NCI-H1694 treated with DMSO at 0.1 percent for 48 hours (cell line): Measurements from ENCODE around the gene SLC23A2.
"Not testable (repeated sequence)": the region's sequence is repeated elsewhere in the genome, so short reads cannot be mapped to it uniquely, and the experiment has no call there.

Experiments
- DNase-seq: peaks from one replicate; lab custom pipeline; 2025; lab: John Stamatoyannopoulos, UW

SLC23A2 gene

DNA sequence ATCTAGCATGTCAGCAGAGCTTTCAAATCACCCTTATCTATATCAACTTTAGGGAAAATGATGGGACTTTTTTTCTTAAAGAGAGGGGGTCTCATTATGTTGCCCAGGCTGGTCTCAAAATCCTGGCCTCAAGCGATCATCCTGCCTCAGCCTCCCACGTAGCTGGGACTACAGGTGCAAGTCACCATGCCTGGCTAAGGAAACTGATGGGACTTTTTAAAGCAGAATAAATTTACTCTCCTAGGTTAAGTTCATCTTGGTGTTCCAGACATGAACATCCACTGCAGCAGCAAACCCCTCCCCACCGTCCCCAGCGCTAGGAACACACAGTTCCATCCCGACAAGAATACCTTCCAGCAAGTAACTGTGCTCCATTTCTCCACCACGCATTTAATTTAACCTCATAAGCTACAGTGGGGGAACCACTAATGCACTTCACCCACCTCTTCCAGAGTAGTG is 64.9 kb downstream of the SLC23A2 start:
- no peak for DNase-seq

DNA sequence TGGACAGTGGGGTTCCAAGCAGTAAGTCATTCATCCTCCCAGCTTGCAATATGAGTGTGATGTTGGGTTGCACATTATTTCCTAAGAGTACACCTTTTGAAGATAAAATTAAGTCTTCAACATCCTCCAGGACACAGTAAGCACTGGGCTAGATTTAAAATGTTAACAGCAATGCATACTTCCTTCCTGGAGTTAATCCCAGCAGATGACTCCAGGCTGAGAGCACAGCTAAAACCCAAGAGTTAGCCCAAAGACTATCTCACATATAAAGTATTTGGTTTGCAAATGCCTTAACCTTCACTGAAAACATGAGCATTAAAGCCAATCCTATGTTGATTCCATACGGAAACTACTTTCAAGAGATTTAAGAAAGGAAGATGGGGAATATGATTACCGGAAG is 69.2 kb downstream of the SLC23A2 start:
- DNase-seq, result no peak

DNA sequence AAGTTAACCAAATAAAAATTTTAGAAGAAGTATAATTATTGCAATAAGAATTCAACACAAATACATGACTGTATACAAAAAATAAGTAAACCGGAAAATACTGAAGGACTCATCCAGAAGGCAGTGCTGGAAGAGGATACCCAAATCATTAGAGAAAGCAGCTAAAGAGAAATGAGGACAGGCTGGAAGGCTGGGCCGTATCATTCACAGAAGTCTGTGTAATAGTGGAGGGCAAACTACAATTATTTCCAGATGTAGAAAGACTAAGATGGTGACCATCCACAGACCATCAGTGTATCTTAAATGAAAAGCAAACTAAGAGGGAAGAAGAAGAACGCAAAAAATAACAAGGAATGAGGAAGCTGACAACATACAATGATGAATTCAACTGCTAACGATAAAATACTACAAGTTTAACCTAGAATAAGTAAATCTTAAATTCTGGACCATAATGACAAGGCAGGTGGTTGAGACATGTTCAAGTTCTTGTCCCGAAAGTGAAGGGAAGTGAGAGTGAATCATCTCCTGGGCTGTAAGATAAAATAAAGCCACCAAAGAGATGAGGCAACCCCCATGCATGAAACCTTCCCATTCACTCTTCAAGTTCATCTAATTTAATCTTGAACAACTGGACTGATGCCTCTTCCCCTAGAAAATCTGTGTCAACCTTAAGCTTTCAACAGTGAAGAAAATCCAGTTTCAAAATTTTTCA is 71.5 kb downstream of the SLC23A2 start:
- no peak for DNase-seq

DNA sequence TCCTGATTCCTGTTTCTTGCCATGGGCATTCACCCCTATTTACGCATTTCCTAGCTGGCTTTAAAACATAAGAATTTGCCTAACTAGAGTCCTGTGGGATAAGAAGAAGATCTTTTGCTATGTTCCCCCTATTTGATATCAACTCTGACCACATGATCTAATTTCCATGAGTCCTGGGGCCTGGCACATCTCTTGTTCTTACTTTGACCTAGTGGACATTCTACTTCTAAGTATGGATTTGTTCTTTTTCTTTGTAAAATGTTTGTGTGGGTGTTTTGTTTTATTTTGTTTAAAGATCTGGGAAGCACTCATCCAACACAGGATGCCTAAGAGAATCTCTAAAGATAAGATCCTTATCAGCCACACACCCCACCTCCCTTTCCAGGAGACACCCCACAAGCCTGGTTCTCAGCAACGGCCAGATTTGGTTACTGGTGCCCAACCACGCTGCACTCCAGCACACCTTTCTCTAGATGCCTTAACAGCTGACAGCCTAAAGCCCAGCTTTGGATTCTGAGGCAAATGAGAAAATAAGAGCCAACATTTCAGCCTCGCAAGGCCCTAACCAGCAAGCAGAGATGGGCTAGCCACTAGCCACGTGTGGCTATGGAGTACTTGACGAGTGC is 74.7 kb downstream of the SLC23A2 start:
- DNase-seq, result no peak

DNA sequence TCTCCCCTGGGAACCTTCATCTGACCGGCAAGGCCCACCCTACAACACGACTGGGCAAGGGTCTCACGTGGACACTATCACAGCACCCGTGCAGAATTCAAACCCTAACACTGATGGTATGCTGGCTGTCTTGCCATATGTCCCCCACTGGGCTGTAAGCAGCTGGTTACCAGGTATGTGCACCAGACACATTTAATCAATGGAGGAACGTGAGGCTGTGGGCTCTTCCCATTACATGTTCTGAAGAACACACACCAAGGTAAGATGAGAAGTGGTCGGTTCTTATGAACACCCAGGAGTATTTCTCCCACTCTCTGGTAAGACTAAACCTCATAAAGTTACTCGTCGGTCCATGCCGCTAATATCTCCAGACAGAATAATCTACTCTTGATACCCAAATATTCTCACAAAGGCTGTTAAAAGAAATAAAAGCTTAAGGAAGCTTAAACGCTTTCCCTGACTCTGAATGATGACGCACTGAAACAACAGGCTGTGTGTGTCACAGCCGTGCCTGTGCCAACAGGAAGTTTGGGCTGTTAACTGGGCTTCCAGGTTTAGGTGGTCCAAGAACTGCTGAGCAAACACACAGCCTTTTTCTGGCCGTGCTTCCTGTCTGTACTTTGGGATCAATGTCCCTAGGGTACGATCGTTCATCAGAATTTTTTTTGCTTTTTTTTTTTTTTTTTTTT is 75.3 kb downstream of the SLC23A2 start:
- no peak for DNase-seq

DNA sequence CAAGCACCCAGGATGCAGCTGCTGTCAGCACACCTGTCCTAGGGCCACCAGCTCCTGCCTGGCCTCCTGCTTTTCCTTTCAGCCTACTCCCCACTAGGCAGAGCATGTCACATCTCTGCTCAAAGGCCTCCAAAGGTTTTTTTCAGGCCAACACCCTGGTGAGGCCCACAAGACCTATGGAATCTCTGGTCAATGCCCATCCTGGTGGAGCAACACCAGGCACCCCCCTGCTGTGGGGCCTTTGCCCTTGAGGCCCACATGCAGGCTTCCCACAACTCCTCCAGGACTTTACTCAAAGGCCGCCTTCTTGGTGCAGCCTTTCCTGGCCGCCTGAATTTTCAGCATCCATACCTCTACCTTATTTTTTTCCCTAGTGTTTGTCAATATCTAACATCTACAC is 76.9 kb downstream of the SLC23A2 start:
- no peak for DNase-seq

DNA sequence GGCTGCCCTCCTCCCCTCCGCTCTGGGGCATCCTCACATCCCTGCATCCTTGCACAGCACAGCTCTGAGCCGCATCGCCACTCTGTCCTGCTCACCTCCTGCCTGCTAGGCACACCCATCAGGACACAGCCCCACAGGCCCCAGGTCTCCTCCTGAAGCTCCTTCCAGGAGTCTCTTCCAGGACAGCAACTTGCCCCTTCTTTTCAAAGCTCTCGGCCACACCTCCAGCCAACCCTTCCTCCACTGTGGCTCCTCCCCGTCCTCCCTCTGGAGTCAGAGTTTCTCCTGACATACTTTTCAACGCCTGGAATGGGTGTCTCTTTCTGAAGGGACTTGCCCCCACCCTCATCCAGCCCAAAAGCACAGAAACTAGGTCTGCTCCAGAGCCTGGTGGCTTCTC is 77.3 kb downstream of the SLC23A2 start:
- DNase-seq, result no peak

DNA sequence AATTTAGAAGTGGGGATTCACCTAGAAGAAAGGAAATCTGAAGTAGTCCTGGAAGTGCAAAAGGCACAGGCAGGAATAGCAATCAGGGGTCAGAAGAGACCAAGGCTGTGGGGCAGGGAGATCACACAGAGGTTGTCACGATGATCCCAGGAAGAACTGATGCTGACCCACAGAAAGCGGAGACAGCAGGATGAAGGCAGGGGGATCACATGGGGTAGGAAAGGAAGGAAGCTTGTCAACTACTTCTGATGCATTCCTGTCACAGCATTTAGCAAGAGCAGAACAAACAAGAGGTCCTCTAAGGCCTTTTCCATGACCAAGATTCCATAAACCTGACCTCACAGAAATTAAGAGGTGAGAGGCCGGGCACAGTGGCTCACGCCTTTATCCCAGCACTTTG is 79.1 kb downstream of the SLC23A2 start:
- no peak for DNase-seq

DNA sequence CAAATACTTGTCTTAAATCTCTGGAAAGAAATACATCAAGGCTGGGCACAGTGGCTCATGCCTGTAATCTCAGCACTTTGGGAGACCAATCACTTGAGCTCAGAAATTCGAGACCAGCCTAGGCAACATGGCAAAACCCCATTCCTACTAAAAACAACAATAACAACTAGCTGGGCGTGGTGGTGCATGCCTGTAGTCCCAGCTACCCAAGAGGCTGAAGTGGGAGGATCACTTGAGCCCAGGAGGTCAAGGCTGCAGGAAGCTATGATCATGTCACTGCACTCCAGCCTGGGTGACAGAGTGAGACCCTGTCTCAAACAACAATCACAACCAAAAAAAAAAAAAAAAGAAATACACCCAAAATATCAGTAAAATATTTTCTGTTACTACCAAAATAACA is 80.0 kb downstream of the SLC23A2 start:
- DNase-seq, result not testable (repeated sequence)

DNA sequence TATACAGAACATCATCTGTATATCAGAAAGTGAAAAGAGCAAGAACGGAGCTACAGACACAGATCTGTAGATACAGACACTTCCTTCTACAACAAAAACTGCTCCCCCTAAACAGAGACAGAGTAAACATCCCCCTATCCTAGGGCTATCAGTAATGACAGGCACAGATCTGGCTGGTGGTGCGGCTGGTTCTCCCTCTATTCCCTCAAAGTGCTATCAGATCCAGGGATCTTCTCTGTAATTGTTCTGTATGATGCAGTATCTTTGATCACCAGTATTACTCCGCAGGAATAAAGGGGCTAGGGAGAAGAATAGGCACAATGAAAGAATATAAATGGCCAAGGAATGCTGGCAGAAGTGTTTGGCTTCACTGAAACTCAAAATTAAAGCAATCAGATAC is 80.7 kb downstream of the SLC23A2 start:
- no peak for DNase-seq

DNA sequence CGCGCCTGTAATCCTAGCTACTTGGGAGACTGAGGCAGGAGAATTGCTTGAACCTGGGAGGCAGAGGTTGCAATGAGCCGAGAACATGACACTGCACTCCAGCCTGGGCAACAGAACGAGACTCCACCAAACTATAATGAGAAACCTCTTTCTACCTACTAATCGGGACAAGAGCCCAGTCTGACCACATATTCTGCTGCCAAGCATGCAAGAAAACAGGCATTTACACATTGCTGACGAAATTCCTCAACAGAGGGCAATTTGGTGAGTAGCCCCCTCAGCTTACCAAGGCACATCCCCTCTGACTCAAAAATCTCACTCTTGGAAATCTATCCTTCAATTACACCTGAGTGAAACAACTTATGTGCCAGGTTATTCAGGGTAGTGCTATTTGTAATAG is 81.2 kb downstream of the SLC23A2 start:
- no peak for DNase-seq

DNA sequence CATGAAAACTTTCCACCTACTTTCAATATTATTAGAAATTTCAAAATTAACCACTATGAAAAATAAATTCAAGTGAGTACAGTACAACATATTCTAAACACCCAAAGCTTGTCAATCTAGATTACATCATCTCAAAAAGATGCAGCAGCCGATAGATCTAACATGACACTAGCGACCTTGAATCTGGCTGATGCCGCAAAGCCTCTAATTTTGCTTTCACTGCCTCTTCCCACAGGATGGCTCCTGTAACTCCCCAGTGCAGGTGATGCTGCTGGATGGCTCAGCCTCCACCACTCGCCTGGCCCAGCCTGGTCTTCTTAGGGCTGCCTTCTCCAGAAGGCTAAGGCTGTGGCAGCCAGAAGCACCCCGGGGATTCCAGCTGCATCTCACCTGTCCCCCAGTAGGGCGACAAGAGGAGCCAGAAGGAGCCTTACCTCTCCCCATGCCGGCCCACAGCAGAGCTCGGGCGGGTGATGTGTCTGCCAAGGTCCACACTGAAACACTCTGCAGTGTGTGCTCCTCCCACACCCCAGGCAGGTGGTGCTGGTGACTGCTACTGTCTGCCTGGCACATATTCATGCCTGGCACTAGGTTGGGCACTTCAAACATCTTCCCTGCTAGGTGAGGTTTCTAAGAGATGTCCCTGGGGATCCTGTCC is 82.1 kb downstream of the SLC23A2 start:
- no peak for DNase-seq

DNA sequence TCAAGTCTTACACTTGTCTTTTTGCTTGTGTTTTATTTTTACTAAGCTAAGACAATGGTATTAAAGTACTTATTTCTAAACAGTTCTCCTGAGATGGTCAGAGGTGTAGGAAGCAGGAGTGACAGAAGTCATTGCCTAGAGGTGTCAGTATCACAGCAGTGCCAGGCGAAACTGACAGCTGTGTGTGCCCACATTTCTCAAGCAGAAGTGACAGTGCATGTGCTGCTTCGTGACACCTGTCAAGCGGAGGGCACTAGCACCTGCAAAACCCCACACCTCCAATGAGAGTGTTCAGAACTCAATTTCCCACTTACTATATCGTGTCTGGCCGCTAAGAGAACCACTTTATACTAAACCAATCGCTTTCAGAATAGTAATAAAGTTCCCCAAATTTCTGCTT is 82.8 kb downstream of the SLC23A2 start:
- DNase-seq, result no peak

DNA sequence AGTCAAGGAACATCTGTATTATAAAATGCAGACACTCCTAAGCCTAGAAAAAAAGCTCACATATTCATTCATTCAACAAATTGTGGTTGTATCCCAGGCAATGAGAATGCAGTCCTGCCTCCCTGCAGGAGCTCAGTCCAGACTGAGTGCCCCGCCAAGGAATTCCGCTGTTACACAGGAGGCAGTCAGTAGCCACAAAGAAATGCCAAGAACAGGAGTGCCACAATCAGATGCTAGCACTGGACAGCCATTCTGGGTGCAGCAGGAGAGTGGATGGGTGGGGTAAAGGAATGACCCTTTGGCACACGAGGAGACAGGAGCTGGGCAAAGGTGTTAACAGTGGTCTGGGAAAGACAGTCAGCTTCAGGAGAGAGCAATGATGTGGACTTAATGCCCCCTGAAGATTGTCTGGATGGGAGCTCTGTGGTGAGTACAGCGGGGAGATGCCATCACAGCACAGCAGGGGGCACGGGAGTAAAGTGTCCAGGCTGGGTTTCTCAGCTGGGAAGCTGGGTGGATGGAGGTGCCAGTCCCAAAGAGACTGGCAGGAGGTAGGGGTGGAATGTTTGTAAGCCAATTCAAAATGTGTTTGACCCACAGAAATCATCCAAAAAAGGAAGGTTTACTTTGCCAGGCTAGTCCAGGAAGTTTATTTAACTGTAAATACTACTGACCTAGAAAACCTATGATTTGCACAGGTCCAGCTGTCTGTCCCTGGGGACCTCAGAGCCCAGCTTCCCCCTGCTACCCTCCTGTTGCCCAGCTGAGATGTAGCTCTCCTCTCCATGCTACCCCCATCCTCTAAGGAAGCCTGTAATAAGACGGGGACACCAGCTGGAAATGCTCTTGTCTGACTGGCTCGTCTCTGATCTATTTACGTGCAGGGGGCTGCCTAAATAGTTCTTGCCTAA is 84.1 kb downstream of the SLC23A2 start:
- no peak for DNase-seq

DNA sequence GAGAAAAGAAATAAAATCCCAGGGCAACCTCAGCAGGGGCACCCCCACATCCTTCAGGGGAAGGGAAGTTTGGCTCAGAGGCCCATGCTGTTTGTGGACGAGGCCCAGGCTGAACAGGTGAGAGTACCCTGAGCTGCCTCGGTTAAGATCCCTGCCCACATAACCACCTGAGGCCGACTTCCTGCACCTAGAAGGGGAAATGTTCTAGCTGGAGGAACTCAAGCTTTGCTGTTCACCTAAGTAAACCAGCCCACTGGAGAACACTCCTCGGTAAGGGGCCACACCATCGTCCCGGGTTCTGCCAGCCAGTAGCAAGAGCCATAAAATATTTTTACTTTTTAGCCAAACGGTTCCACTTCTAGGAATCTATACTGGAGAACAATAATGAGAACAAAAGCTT is 88.2 kb downstream of the SLC23A2 start:
- DNase-seq, result no peak

DNA sequence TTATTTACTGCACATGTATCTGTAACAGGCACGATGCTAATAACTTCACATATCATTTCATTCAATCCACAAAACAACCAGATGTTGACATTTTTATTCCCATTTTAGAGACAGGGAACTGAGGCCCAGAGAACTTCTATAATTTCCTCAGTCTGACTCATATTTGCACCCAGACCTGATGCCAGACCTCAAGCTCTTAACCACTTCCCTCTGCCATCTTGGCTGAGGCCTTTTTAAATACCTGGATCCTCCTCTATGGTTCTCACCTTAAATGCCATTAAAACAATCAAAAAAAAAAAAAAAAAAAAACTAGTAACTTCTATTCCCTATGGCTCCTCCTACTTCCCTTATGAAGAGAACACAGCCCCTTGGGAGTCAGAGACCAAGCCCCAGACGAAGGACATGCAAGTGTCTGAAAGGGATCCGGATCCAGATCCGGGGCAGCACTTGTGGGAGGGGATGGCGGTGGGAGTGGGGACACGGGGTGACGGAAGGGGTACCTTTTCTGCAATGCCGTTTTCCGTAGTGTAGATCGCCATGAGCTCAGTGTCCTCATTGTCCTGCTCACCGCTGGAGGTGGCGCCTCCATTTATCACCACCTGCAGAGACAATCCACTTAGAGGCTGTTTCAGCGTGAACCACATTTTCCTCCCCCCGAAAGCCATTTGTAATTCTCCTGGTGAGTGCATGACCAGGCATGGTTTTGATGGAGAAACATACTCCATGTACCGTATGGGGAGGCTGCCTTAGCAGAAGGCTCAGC is 88.7 kb downstream of the SLC23A2 start:
- DNase-seq, result no peak

DNA sequence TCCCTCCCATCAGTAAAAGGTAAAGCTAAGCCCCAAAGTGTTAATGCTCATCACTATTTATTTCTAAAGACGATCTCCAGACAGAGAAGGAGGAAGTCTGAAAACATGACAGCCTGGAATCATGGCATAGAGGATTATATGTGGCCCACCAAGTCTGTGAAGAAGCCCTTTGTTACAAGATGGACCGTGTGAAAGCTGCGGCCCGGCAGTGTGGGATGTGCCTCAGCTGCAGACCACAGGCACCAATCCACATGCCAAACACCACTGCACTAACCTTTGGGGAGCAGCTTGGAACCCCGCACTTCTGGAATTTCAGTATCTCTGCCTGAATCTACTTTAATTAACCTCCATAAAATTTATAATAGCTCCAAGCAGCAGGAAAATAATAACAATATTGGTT is 90.4 kb downstream of the SLC23A2 start:
- DNase-seq, result no peak

DNA sequence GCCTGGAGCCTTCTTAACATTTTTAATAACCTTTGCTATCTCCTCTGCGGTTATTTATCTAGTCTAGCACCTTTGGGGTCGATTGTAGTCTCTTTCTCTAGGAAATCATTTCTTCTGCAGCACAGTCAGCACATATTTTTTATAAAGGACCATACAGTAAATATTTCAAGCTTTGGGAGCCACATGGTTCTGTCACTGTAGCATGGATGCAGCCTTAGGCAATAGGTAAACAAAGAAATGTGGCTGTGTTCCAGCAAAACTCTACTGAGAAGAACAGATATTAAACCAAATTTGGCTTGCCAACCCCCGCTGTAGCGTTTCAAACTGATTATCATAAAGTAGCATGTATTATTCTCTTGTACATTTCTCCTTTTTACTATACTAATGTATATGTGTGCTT is 95.7 kb downstream of the SLC23A2 start:
- no peak for DNase-seq

DNA sequence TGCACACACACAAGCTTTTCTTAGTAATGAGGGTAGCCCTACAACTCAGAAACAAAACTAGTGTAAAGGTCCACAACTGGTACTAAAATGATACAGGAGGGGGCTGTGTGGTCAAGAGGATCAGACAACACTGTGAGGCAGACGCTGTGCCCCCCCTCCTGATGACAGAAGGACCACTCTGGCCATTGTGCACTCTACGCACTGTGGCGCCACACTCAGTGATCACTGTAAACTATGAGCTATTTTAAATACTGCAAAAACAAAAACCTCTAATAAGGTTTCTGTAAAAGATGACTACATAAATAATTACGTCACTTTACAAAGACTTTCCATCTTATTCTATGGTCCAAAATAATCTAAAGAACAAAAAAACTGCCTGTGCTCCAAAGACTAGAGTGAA is 96.1 kb downstream of the SLC23A2 start:
- DNase-seq, result no peak

DNA sequence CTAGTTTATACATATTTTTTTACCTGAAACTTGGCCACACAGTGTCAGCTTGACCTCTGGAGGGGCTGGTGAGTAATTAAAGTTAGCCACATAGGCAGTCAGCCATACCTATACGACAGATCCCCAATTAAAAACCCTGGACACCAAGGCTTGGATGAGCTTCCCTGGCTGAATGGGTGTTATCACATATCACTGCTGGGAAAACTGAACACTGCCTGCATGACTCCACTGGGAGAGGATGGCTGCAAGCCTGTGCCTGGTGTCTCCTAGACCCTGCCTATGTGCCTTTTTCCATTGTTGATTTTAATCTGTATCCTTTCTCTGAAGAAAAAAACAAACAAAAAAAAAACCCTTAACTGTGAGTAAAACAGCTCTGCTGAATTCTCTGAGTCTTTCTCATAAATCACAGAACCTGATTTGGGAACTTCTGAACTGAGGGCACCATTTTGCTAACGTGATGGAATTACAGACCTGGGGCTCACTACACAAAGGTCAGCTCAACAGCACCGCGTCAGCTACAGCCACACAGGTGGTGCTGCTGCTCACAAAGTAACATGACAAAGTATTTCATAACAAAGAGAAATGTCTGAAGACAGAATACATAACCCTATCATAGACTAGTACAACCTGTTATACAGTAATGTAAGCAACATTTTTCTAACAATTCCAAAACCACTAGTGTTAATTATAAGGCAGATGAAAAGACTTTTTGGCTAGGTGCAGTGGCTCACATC is 97.0 kb downstream of the SLC23A2 start:
- no peak for DNase-seq
